Skeletal muscle satellite cell (primary cell): ENCODE measurements around the gene DGKB.

Source experiments
- H3K27me3 ChIP-seq: 2 replicates; pipeline ENCODE4 v1.7.0; 2013; ENCODE audit warnings: low read length; ENCODE audit not compliant: control insufficient read depth, insufficient read depth
- H3K36me3 ChIP-seq: 2 replicates; pipeline ENCODE4 v1.7.0; 2013; ENCODE audit warnings: mild to moderate bottlenecking, control low read depth, low read length; ENCODE audit not compliant: insufficient read depth
- H3K4me1 ChIP-seq: 2 replicates; pipeline ENCODE4 v1.7.0; 2013; ENCODE audit warnings: low read length; ENCODE audit not compliant: control insufficient read depth, insufficient read depth
- H3K4me2 ChIP-seq: 2 replicates; pipeline ENCODE4 v1.7.0; 2013; ENCODE audit warnings: mild to moderate bottlenecking, low read length
- H3K4me3 ChIP-seq: 2 replicates; pipeline ENCODE4 v1.7.0; 2013; ENCODE audit warnings: low read length
- H3K9ac ChIP-seq: 2 replicates; pipeline ENCODE4 v1.7.0; 2013; ENCODE audit warnings: mild to moderate bottlenecking, low read depth, low read length, moderate library complexity
- H3K9me3 ChIP-seq: replicated peaks from 2 replicates; pipeline ENCODE4 v1.7.0; 2013; ENCODE audit warnings: mild to moderate bottlenecking, control low read depth, low read length

The DGKB gene

DNA sequence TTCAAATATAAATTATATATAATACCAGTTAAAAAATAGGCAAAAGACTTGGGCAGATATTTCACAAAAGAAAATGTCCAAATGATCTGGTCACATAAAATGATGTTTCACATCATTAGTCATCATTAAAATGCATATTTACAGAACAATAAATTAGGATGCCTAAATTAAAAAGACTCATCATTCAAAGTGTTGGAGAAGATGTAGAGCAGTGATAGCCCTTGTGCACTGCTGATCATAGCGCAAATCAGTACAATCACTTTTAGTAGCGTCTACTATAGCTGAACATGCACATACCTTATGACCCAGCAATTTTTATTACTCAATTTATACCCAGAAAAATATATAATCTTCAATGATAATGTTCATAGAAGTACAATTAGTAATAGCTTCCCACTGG is 579.8 kb downstream of the DGKB start:
- H3K9ac ChIP-seq, result no peak overlapping the region
- no peak overlapping the region for H3K4me3 ChIP-seq
- H3K36me3 ChIP-seq, result no peaks in the 10 kb centered on the region
- H3K4me2 ChIP-seq, result no peak overlapping the region
- no peaks in the 10 kb centered on the region for H3K27me3 ChIP-seq
- H3K4me1 ChIP-seq, result peaks cover 8% of the 10 kb centered on the region
- no peaks in the 10 kb centered on the region for H3K9me3 ChIP-seq

DNA sequence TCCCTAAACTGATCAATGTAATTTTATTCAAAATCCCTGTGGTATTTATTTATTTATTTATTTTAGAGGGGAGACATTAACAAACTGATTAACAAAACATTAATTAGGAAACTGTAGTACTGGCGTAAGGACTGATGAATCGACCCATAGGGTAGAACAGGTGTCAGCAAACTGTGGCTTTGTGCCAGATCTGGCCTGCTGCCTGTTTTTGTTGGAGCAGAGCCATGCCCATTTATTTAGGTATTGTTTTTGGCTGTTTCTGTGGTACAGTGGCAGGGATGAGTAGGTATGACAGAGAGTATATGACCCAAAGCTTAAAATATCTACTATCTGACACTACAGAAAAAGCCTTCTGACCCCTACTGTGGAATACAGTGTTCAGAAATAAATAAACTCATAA is 580.6 kb downstream of the DGKB start:
- H3K4me2 ChIP-seq, result no peak overlapping the region
- no peak overlapping the region for H3K9ac ChIP-seq
- H3K36me3 ChIP-seq, result no peaks in the 10 kb centered on the region
- no peaks in the 10 kb centered on the region for H3K9me3 ChIP-seq
- no peak overlapping the region for H3K4me3 ChIP-seq
- peaks cover under 1% of the 10 kb centered on the region for H3K4me1 ChIP-seq
- H3K27me3 ChIP-seq, result no peaks in the 10 kb centered on the region

DNA sequence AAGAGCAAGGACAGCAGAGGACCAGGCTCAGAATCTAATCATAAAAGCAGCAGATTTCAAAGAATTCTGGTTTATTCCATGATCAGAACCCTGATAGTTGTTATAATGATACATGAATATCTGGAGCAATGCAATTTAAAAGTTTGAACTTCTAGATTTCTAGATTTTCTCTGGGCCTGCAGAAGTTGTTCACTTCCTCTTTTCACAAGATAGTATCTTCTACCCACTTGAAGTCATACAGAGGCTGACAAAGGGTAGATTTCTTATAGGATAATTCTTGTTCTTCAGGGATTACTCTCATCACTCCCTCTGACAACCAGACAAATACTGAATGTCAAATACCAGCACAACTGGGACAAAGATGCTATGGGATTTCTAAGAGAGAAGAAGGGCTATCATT is 593.1 kb downstream of the DGKB start:
- Histone ChIP-seq H3K36me3 (no peaks in the 10 kb centered on the region), H3K4me3 (no peak overlapping the region), H3K27me3 (no peaks in the 10 kb centered on the region)

DNA sequence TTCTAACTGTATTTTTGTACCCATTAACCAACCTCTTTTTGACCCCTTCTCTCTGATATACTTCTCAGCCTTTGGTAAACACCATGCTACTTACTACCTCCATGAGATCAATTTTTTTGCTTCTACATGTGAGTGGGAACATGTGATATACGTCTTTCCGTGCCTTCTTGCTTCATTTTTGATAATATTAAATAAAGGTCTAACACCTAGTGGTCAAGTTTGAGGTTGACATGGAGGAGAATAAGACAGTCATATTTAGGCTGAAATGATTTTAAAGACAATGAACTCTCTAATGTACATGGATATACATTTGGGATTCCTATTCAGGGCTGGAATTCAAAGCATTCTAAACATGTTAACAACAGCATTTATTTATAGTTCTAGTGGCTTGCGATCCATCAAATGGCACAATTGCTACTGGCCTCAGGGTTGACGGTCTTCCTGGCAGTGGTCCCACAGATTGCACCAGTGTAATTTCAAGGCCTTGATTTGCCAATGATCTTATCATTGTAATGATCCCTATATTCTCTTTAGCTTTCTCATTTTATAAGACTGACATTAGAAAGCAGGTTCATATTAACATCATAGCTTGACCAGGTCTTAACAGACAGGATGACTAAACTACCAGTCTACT is 597.2 kb downstream of the DGKB start:
- Histone ChIP-seq H3K4me2 (no peak overlapping the region), H3K9ac (no peak overlapping the region), H3K4me1 (no peaks in the 10 kb centered on the region)

More for the DNA sequence above, 593.1 kb downstream of the DGKB start:
- Histone ChIP-seq H3K4me2 (no peak overlapping the region), H3K9me3 (no peaks in the 10 kb centered on the region), H3K4me1 (no peaks in the 10 kb centered on the region), H3K9ac (no peak overlapping the region)

DNA sequence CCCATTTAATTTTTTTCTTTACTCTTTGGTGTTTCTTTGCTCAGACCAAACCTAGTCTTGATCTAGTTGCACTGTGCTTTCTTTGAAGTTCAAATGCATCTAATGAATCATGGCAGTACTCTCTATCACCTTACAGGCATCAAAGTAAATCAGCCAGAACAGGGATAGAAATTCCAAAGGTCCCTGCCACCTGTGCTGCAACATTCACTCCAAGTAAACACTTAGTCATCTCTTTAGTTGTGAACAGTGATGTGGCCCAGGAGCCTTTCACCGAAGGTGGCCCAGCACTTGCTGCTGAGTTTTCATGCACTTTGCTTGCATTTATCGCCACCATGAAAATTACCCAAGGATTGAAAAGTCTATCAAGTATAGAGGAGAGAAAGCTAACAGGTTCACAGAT is 599.0 kb downstream of the DGKB start:
- no peak overlapping the region for H3K9ac ChIP-seq

More for the DNA sequence above, 597.2 kb downstream of the DGKB start:
- no peaks in the 10 kb centered on the region for H3K36me3 ChIP-seq
- H3K9me3 ChIP-seq, result no peaks in the 10 kb centered on the region
- H3K27me3 ChIP-seq, result no peaks in the 10 kb centered on the region
- no peak overlapping the region for H3K4me3 ChIP-seq

DNA sequence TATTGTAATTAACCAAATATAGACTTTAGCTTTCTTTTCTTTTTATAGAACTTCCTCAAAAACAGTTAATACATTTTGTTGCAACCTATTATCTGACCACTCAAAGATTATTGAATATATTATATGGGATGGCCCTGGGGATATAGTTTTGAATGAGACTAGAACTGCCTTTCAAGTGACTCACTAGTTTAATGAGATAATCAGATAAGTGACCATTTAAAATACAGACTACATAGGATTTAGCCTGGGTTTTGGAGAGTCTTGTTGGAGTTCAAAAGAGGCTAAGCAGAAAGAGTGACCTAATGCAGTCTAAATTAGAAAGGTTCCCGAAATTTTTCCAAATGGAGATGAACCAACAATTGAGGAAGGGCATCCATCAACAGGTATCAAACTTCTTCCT is 607.9 kb downstream of the DGKB start:
- H3K36me3 ChIP-seq, result no peaks in the 10 kb centered on the region
- no peaks in the 10 kb centered on the region for H3K27me3 ChIP-seq
- H3K4me2 ChIP-seq, result no peak overlapping the region
- H3K4me3 ChIP-seq, result no peak overlapping the region
- H3K4me1 ChIP-seq, result no peaks in the 10 kb centered on the region
- no peaks in the 10 kb centered on the region for H3K9me3 ChIP-seq
- H3K9ac ChIP-seq, result no peak overlapping the region

More for the DNA sequence above, 599.0 kb downstream of the DGKB start:
- no peak overlapping the region for H3K4me3 ChIP-seq
- H3K4me2 ChIP-seq, result no peak overlapping the region
- no peaks in the 10 kb centered on the region for H3K36me3 ChIP-seq
- no peaks in the 10 kb centered on the region for H3K4me1 ChIP-seq
- H3K27me3 ChIP-seq, result no peaks in the 10 kb centered on the region
- H3K9me3 ChIP-seq, result no peaks in the 10 kb centered on the region

DNA sequence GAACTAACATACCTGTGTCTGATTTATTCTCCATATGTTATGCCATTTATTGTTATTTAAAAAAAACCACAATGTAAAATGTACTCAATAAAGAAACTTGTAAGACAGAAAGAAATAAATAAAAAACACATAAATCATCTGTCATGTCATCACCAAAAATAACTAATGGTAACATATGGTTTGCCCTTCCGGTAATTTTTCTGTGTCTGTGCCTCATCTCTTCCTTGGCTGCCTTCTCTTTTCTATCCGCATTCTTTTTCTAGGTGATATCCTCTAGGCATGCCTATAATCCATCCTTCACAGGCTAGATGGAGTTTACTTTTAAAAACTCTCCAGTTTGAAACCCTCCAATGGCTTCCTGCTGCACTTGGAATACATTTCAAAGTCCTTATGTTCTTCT is 609.1 kb downstream of the DGKB start:
- no peak overlapping the region for H3K4me2 ChIP-seq
- H3K27me3 ChIP-seq, result no peaks in the 10 kb centered on the region
- H3K9ac ChIP-seq, result no peak overlapping the region
- no peak overlapping the region for H3K4me3 ChIP-seq
- no peaks in the 10 kb centered on the region for H3K36me3 ChIP-seq
- no peaks in the 10 kb centered on the region for H3K4me1 ChIP-seq
- no peaks in the 10 kb centered on the region for H3K9me3 ChIP-seq

DNA sequence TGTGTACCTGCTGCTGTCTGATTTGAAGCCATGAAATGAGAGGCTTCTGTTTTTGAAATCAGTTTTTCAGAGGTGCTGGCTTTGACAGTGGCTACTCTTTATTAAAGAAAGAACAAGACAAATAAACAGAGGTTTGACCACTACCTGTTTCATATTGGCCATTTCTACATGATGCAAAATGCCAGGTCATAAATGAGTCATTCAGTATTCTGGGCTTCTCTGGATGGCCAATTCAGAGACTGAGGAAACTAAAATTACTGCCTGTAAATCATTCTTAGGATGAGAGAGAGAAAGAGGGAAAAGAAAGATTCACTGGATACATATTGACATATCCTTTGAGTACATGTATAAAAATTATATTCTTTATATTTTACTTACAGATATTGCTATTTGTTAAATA is 609.8 kb downstream of the DGKB start:
- no peak overlapping the region for H3K9ac ChIP-seq
- no peaks in the 10 kb centered on the region for H3K9me3 ChIP-seq
- H3K4me2 ChIP-seq, result no peak overlapping the region
- no peak overlapping the region for H3K4me3 ChIP-seq
- H3K36me3 ChIP-seq, result no peaks in the 10 kb centered on the region
- no peaks in the 10 kb centered on the region for H3K4me1 ChIP-seq
- no peaks in the 10 kb centered on the region for H3K27me3 ChIP-seq

DNA sequence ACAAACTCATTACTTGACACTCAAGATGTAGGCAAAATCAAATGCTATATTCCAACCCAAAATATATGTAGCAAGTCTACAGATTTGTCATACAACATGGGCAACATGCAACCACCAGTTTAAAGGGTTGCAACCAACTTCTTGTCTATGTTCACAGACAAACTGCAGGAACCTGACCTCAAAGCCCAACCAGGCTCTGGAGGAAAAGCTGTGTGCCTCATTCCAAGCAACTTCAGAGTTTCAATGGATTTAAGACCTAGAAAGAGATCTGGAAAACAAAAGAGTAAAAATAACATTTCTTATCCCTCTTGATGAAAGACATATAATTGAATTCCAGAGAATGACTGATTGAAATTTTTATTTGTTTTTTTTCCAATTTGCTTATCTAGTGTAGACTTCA is 612.6 kb downstream of the DGKB start:
- Histone ChIP-seq H3K4me1 (no peaks in the 10 kb centered on the region), H3K9me3 (no peaks in the 10 kb centered on the region), H3K4me3 (no peak overlapping the region), H3K9ac (no peak overlapping the region), H3K36me3 (no peaks in the 10 kb centered on the region), H3K4me2 (no peak overlapping the region), H3K27me3 (no peaks in the 10 kb centered on the region)

DNA sequence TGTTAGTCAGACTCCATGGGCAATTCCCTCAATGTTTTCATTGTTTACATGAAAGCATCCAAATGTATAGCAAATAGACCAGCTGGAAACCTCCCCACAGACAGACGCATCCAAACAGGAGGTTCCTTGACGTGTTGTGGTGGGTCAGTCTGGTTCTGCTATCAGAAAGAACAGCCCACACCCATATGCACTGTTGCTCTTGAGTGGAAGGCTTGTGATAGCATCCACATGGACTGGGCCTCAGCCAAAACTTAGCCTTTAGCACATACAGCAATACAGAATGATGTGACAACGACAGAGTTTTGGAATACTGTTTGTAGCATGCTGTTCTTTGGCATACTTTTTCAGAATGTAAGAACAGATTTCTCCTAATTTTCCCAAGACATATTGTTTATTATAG is 613.9 kb downstream of the DGKB start:
- H3K9ac ChIP-seq, result no peak overlapping the region
- no peaks in the 10 kb centered on the region for H3K36me3 ChIP-seq
- H3K4me3 ChIP-seq, result no peak overlapping the region
- no peaks in the 10 kb centered on the region for H3K27me3 ChIP-seq
- no peaks in the 10 kb centered on the region for H3K4me1 ChIP-seq
- H3K9me3 ChIP-seq, result no peaks in the 10 kb centered on the region
- no peak overlapping the region for H3K4me2 ChIP-seq

DNA sequence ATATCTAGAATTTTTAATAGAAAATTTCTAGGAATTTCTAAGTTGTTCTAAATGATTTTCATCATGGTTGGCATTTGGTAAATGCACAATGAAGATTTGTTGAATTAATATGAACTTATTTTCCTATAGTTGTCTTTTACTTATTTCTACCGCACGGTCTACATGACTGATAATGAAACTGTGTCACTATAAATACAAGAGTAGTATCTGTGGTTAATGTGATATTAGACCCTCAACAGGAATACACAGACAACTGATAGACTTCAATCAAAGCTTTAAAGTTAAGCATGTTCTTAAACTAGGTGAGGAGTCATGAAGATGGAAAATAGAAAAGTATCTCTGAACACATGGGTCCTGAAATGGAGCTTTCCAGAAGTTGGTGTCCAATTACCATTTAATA is 615.2 kb downstream of the DGKB start:
- Histone ChIP-seq H3K9me3 (no peaks in the 10 kb centered on the region), H3K27me3 (no peaks in the 10 kb centered on the region), H3K9ac (no peak overlapping the region), H3K4me3 (no peak overlapping the region), H3K36me3 (no peaks in the 10 kb centered on the region), H3K4me2 (no peak overlapping the region), H3K4me1 (no peaks in the 10 kb centered on the region)

DNA sequence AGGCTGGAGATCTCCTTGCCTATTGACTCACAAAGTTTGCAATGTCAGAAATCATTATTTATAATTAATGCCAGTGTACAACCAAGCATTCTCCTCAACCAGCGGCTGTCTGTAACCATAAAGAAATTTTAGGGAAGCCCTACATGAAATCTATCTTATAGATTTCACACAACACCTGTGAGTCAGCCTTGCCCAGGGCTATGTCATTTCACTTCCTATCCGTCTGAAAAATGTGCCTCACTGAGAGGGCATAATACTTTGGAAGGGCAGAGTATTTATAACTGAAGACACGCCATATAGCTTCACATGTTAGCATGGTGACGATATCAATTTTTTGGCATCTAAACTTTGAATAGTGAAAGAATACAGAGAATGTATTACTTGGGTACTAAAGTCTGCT is 616.5 kb downstream of the DGKB start:
- H3K9ac ChIP-seq, result no peak overlapping the region
- no peak overlapping the region for H3K4me2 ChIP-seq
- no peak overlapping the region for H3K4me3 ChIP-seq
- H3K9me3 ChIP-seq, result no peaks in the 10 kb centered on the region
- H3K36me3 ChIP-seq, result no peaks in the 10 kb centered on the region
- no peaks in the 10 kb centered on the region for H3K27me3 ChIP-seq
- H3K4me1 ChIP-seq, result no peaks in the 10 kb centered on the region
